CD4-positive, alpha-beta T cell (primary cell): ENCODE measurements around the gene KLHDC8B. TPM values are rescaled to one million over a fixed set of nuclear protein-coding genes. Genes with fewer than 3 reads are reported as not detected.

Source experiments
- ATAC-seq: fragments of 200-7000 bp; cut with Tn5 transposase; one replicate; pipeline ENCODE4 v1.10.0; 2022; ENCODE audit warnings: mild to moderate bottlenecking; ENCODE audit not compliant: poor library complexity
- CTCF ChIA-PET: fragments of 350-600 bp; sonication (Branson Sonifier 250); formaldehyde crosslinking; loops from one replicate; lab custom pipeline; 2021; ENCODE audit warnings: antibody characterized with exemption, inconsistent platforms; lab: Charles Lee
- POLR2A ChIA-PET: fragments of 350-600 bp; sonication (Branson Sonifier 250); formaldehyde crosslinking; loops from one replicate; lab custom pipeline; 2021; ENCODE audit warnings: antibody characterized with exemption, inconsistent platforms; lab: Charles Lee
- DNase-seq, 14 experiments: peaks; one replicate each; pipeline ENCODE4 v3.0.0-alpha.2; 2013 to 2020; ENCODE audit warnings: mixed read lengths in 2 of 14
- H3K27ac ChIP-seq, 2 donors: one replicate each; pipeline versions ENCODE4 v1.5.1 to v1.7.0; 2013; ENCODE audit warnings: low read length in 2 of 2, low read depth in 1 of 2, mild to moderate bottlenecking in 1 of 2
- H3K27me3 ChIP-seq, 2 experiments: 1 replicate in 1 of 2; 2 replicates in 1 of 2; pipeline versions ENCODE4 v1.6.1 to v1.7.0; 2013; ENCODE audit warnings: low read length in 2 of 2, control low read depth in 1 of 2, mild to moderate bottlenecking in 1 of 2, moderate library complexity in 1 of 2; ENCODE audit not compliant: insufficient read depth in 2 of 2, control insufficient read depth in 1 of 2
- H3K36me3 ChIP-seq: one replicate; pipeline ENCODE4 v1.6.1; 2013; ENCODE audit warnings: low read length, control low read depth; ENCODE audit not compliant: insufficient read depth
- H3K4me1 ChIP-seq: one replicate; pipeline ENCODE4 v1.6.1; 2013; ENCODE audit warnings: low read length, control low read depth; ENCODE audit not compliant: insufficient read depth
- H3K4me3 ChIP-seq: one replicate; pipeline ENCODE4 v1.5.1; 2013; ENCODE audit warnings: mild to moderate bottlenecking, low read length, moderate library complexity
- H3K9me3 ChIP-seq, 2 experiments: 1 replicate in 1 of 2; 2 replicates in 1 of 2; pipeline versions ENCODE4 v1.6.1 to v1.7.0; 2013; ENCODE audit warnings: low read length in 2 of 2, mild to moderate bottlenecking in 2 of 2, control low read depth in 1 of 2, moderate library complexity in 1 of 2; ENCODE audit not compliant: control insufficient read depth in 1 of 2, insufficient read depth in 1 of 2
- H3K27ac Mint-ChIP-seq: one replicate; pipeline ENCODE4 v1.8.0; 2020; ENCODE audit warnings: mixed read lengths
- H3K27me3 Mint-ChIP-seq: one replicate; pipeline ENCODE4 v1.8.0; 2021; ENCODE audit warnings: mixed read lengths
- H3K36me3 Mint-ChIP-seq: one replicate; pipeline ENCODE4 v1.8.0; 2021; ENCODE audit warnings: low read depth, mixed read lengths
- H3K4me1 Mint-ChIP-seq: one replicate; pipeline ENCODE4 v1.8.0; 2021; ENCODE audit warnings: low read depth, mixed read lengths
- H3K4me3 Mint-ChIP-seq: one replicate; pipeline ENCODE4 v1.8.0; 2020; ENCODE audit warnings: mild to moderate bottlenecking, mixed read lengths
- H3K9me3 Mint-ChIP-seq: one replicate; pipeline ENCODE4 v1.8.0; 2020; ENCODE audit warnings: mixed read lengths
- intact Hi-C, 2 experiments: fragments of 100-400 bp; cut with DNase I in 1 of 2; cut with micrococcal nuclease in 1 of 2; formaldehyde crosslinking; loops; one replicate each; pipeline versions ENCODE4 v1.15.1 to v1.9.0; 2023 to 2025; cut with DNase I, micrococcal nuclease
- total RNA-seq, 174 experiments: library from RNA in 2 of 174; stranded (reverse) in 2 of 174; gene quantifications; one replicate each; pipeline ENCODE4 v1.2.3 and lab custom pipeline; 2021 to 2026
- TF ChIP-seq, protein P1 (sequence below): fragments of 200-600 bp; IDR thresholded peaks from one replicate; pipeline ENCODE4 v1.8.0; 2022; ENCODE audit warnings: antibody characterized with exemption, mild to moderate bottlenecking

Gene KLHDC8B
- total RNA-seq, 2 experiments from 2014 or later = 1.2 to 1.6 TPM

GRCh38 chr3:49148159-49148558 is 23.2 kb upstream of the KLHDC8B start:
- Mint-ChIP-seq H3K27me3 (no peaks in the 10 kb centered on the region), H3K36me3 (no peaks in the 10 kb centered on the region), H3K4me3 (no peak overlapping the region), H3K27ac (no peak overlapping the region), H3K4me1 (no peaks in the 10 kb centered on the region), H3K9me3 (no peaks in the 10 kb centered on the region)
- TF ChIP-seq, protein P1, sequence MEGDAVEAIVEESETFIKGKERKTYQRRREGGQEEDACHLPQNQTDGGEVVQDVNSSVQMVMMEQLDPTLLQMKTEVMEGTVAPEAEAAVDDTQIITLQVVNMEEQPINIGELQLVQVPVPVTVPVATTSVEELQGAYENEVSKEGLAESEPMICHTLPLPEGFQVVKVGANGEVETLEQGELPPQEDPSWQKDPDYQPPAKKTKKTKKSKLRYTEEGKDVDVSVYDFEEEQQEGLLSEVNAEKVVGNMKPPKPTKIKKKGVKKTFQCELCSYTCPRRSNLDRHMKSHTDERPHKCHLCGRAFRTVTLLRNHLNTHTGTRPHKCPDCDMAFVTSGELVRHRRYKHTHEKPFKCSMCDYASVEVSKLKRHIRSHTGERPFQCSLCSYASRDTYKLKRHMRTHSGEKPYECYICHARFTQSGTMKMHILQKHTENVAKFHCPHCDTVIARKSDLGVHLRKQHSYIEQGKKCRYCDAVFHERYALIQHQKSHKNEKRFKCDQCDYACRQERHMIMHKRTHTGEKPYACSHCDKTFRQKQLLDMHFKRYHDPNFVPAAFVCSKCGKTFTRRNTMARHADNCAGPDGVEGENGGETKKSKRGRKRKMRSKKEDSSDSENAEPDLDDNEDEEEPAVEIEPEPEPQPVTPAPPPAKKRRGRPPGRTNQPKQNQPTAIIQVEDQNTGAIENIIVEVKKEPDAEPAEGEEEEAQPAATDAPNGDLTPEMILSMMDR = no peak
- ChIA-PET CTCF (no interaction called here), POLR2A (no interaction called here)
- Histone ChIP-seq H3K27me3 (no peaks in the 10 kb centered on the region), H3K27ac (no peak overlapping the region), H3K36me3 (no peaks in the 10 kb centered on the region), H3K4me3 (no peak overlapping the region), H3K9me3 (no peaks in the 10 kb centered on the region), H3K4me1 (no peaks in the 10 kb centered on the region)
- ATAC-seq (no peak), DNase-seq (no peak)
- intact Hi-C loops = no loop called here

- Histone ChIP-seq H3K27me3 (no peaks in the 10 kb centered on the region), H3K9me3 (no peaks in the 10 kb centered on the region), H3K4me1 (no peaks in the 10 kb centered on the region), H3K27ac (no peak overlapping the region), H3K4me3 (no peak overlapping the region), H3K36me3 (no peaks in the 10 kb centered on the region)
- CTCF ChIA-PET = no interaction called here
- no peak overlapping the region for H3K4me3 Mint-ChIP-seq
- ATAC-seq = no peak
- H3K27ac Mint-ChIP-seq = no peak overlapping the region
- no peak for DNase-seq
- H3K4me1 Mint-ChIP-seq = no peaks in the 10 kb centered on the region
- H3K36me3 Mint-ChIP-seq = no peaks in the 10 kb centered on the region
- POLR2A ChIA-PET = no interaction called here
- intact Hi-C loops = no loop called here
- H3K27me3 Mint-ChIP-seq = no peaks in the 10 kb centered on the region
- TF ChIP-seq, protein P1 = no peak
- no peaks in the 10 kb centered on the region for H3K9me3 Mint-ChIP-seq
Measured at GRCh38 chr3:49151610-49152009, 19.8 kb upstream of the KLHDC8B start.

DNA sequence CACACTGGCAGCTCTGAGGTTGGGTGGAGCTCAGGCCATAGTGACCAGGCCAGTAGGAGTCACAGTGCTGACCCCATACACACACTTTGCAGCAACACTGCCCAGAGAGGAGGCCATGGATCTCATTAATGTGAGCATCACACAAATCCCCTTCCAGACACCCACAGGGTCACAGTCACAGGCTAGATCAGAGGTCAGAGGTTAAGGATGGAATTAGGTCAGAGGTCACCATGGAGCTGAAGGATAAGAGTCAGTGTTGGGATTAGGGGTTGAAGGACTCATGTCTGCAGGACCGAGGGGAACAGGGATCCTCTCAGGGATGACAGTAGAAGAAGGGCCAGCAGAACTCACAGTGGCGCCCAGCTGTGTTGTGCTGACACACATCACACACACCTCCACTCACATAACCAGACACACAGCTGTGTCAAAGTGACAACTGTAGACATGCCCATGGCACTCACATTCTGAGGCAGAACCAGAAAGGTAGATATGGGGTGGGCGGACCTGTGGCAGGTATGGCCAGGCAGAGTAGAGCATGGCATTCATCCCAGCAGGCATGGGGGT is 18.0 kb upstream of the KLHDC8B start:
- Mint-ChIP-seq H3K9me3 (no peaks in the 10 kb centered on the region), H3K27ac (no peak overlapping the region)
- no peak for ATAC-seq

More for the DNA sequence above, 18.0 kb upstream of the KLHDC8B start:
- Mint-ChIP-seq H3K4me1 (peaks cover 5% of the 10 kb centered on the region), H3K36me3 (no peaks in the 10 kb centered on the region), H3K27me3 (no peaks in the 10 kb centered on the region), H3K4me3 (no peak overlapping the region)
- intact Hi-C loops = no loop called here
- Histone ChIP-seq H3K27ac (no peak overlapping the region), H3K4me1 (no peaks in the 10 kb centered on the region), H3K36me3 (no peaks in the 10 kb centered on the region), H3K27me3 (no peaks in the 10 kb centered on the region), H3K4me3 (no peak overlapping the region), H3K9me3 (no peaks in the 10 kb centered on the region)
- ChIA-PET CTCF (no interaction called here), POLR2A (interaction anchor here (0.8 kb wide), 1 partner anchor 20 kb away, joined by 3 read pairs; no protein-coding TSS in a partner anchor)
- TF ChIP-seq, protein P1 = no peak
- no peak for DNase-seq
